Limb (tissue), 2 donors: ENCODE data around the gene CPSF4L.

Experiments
- DNase-seq, 2 donors: peaks; one replicate each; pipeline ENCODE4 v3.0.0-alpha.2; 2016; ENCODE audit errors: extremely low spot score in 2 of 2

The CPSF4L gene

GRCh38 chr17:73232587-73233373 lies 28.9 kb downstream of the CPSF4L start:
- DNase-seq: no peak

GRCh38 chr17:73231841-73232586 lies 29.7 kb downstream of the CPSF4L start:
- DNase-seq: peak; percentile 96 to 99

- peak in 1 of 2 donors; percentile 53 for DNase-seq
These were observed 30.3 kb downstream of the CPSF4L start for GRCh38 chr17:73231395-73231794.

- DNase-seq: no peak
These were observed 31.6 kb downstream of the CPSF4L start for GRCh38 chr17:73230088-73230487.

- DNase-seq: peak in 1 of 2 donors; percentile 21
These were observed 32.9 kb downstream of the CPSF4L start for GRCh38 chr17:73228748-73229236.

- no peak for DNase-seq
These were observed 33.7 kb downstream of the CPSF4L start for GRCh38 chr17:73227944-73228343.

GRCh38 chr17:73227379-73227778 lies 34.3 kb downstream of the CPSF4L start:
- no peak for DNase-seq

GRCh38 chr17:73226556-73227172 lies 35.0 kb downstream of the CPSF4L start:
- DNase-seq: no peak

GRCh38 chr17:73224663-73225305 lies 36.9 kb downstream of the CPSF4L start:
- no peak for DNase-seq

- no peak for DNase-seq
These were observed 37.4 kb downstream of the CPSF4L start for GRCh38 chr17:73224237-73224636.

GRCh38 chr17:73223626-73224230 lies 38.0 kb downstream of the CPSF4L start:
- no peak for DNase-seq

GRCh38 chr17:73215447-73215846 lies 46.2 kb downstream of the CPSF4L start:
- DNase-seq: no peak

GRCh38 chr17:73214851-73215250 lies 46.8 kb downstream of the CPSF4L start:
- DNase-seq: no peak

- DNase-seq: no peak
These were observed 47.7 kb downstream of the CPSF4L start for GRCh38 chr17:73214008-73214407.

- DNase-seq: no peak
These were observed 49.9 kb downstream of the CPSF4L start for GRCh38 chr17:73211745-73212144.

GRCh38 chr17:73210002-73210678 lies 51.5 kb downstream of the CPSF4L start:
- DNase-seq: no peak

GRCh38 chr17:73209436-73209835 lies 52.2 kb downstream of the CPSF4L start:
- no peak for DNase-seq

- no peak for DNase-seq
These were observed 53.4 kb downstream of the CPSF4L start for GRCh38 chr17:73208139-73208827.

- DNase-seq: no peak
These were observed 56.2 kb downstream of the CPSF4L start for GRCh38 chr17:73205459-73205961.
